HL-60 (cell line): Measurements from ENCODE around the gene PPP1R9B.

ENCODE experiments used
- CTCF ChIP-seq: IDR thresholded peaks from one replicate; pipeline ENCODE4 v1.5.1; 2011; ENCODE audit warnings: low read length, control low read depth, inconsistent platforms; ENCODE audit not compliant: insufficient read depth
- POLR2AphosphoS5 ChIP-seq: IDR thresholded peaks from 2 replicates; pipeline ENCODE4 v1.6.1; 2012; ENCODE audit warnings: low read depth
- REST ChIP-seq: IDR thresholded peaks from 2 replicates; pipeline ENCODE4 v1.6.1; 2012; ENCODE audit warnings: low read depth; ENCODE audit not compliant: insufficient replicate concordance

DNA sequence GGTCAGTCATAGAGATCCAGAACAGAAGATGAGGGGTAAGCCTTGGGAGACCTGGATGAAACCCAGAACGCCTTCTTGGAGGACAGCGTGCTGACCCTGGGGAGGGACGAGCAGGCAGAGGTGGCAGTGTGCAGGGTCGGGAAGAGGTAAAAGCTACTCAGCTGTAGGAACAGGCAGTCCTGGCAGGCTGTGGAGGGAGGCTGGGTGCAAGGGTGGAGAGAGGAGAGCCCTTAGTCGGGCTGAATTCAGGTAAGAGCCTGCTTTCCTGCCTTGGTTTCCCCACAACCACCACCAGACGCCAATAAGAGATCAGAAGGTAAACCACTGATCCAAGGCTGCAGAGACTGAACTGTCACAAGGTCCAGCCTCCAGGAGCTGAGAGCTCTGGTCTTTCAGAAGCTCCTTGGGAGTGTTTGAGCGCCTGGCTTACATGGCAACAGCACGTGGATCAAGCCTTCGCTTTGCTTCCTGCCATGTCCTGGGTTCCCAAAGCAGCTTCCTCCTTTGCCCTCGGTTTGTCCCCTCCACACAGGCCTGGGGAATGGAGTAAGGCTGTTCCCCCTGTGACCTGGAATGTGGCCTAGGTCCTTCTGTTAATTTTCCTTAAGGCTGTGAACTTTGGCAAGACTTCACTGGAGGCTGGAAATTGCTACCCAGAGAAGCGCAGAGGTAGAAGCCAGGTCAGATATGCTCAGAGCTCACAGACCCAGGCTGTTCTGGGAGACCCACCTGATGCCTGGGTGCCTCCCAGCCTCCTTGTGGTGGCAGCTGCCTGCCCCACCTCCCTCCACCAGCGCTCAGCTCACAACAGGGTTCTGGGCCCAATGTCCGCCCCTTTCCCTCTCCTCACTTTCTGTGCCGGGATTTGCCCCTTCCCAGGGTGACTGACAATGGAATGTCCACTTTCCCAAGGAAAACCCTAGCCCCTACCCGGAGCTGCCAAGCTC lies 59.2 kb downstream of the PPP1R9B start:
- no peak for TF ChIP-seq CTCF
- TF ChIP-seq POLR2AphosphoS5 = no peak
- no peak for TF ChIP-seq REST
